Measurements from ENCODE around the gene ELP5. TPM values are rescaled to one million over a fixed set of nuclear protein-coding genes. Genes with fewer than 3 reads are reported as not detected.
A peak's percentile ranks its signal among the peaks of the same experiment; 100 is the strongest.
"Not testable (repeated sequence)": the region's sequence is repeated elsewhere in the genome, so short reads cannot be mapped to it uniquely, and the experiment has no call there.

The ELP5 gene
- total RNA-seq, 1 experiment from 2014 or later, result 25.5 TPM

DNA sequence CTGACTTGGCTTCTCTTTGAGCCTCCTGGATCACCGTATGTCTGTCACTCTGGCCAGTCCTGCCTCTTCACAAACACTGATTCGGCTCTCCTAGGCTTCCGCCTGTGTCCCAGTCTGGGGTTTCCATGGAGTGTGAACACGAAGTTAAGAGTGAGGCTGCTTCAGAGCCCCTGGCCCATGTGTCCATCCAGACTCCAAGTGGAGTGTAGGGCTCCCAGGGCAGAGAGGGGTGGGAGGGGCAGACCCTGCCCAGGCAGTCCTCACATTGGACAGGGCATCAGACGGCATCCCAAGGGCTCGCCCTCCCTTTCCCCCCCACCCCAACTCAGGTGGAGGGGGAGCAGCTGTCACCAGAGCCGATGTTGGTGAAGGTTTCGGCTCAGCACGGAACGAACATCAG, 8.2 kb upstream of the ELP5 start:
- in situ Hi-C loops (cut with HindIII; ENCODE audit: low pct_unique_long_range_greater_than_20kb, low sequenced_read_pairs), result not testable (repeated sequence)

DNA sequence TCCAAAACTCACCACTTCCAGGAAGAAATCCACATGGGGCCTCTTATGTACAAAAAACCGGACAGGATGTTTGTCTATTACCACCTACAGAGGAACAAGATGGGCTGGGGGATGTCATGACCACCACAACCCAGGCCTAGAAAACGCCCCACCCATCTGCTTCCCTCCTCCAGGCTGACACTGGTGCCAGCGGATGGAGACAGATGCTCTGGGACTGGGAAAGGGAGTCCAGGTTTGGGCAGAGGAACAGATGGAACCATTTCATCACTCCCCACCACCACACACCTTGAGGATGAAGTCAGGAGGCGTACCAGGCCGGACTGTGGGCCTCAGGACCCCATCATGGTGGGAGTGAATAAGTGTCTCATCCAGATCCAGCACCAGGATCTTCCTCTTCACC, 5.2 kb upstream of the ELP5 start:
- no peak for DNase-seq (ENCODE audit: low read depth)
- in situ Hi-C loops (cut with HindIII; ENCODE audit: low pct_unique_long_range_greater_than_20kb, low sequenced_read_pairs), result no loop called here

More for the DNA sequence above, 8.2 kb upstream of the ELP5 start:
- not testable (repeated sequence) for DNase-seq (ENCODE audit: low read depth)

- DNase-seq (ENCODE audit: low read depth), result no peak
- in situ Hi-C loops (cut with HindIII; ENCODE audit: low pct_unique_long_range_greater_than_20kb, low sequenced_read_pairs), result no loop called here
These were observed 3.2 kb upstream of the ELP5 start for GRCh38 chr17:7248796-7249195.

DNA sequence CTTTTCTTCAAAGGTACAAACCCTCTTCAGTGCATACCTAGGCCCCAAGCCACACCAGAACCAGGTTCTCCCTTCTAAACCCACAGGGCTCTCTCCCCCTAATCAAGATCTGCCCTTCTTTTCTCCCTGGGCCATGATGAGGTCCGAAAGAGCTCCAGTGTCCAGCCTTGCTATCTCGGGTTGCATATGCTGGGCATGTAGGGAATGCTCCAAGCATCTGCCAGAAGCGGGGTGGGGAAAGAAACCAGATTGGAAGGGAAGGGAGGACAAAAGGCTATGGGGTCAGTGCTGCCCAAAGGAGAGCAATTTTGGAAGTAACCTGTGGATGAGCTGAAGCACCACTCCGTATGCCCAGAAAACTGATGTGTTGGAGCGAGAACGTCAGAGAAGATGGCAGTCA, 2.8 kb upstream of the ELP5 start:
- in situ Hi-C loops (cut with HindIII; ENCODE audit: low pct_unique_long_range_greater_than_20kb, low sequenced_read_pairs), result no loop called here
- no peak for DNase-seq (ENCODE audit: low read depth)

DNA sequence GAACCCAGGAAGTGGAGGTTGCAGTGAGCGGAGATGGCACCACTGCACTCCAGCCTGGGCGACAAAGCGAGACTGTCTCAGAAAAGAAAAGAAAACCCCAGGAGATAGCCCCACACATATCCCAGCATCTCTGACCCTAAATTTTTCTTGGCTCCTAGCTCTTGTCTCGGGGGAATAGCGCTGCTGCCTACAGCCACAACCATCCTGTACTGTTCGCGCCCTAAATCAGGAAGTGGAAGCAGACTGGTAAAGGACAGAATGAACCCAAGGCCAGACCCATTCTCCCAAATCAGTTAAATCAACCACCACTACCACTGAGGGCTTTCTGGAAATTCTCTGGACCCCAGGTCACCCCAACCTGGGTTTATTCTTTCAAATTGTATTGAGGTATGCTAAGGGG, 2.2 kb upstream of the ELP5 start:
- in situ Hi-C loops (cut with HindIII; ENCODE audit: low pct_unique_long_range_greater_than_20kb, low sequenced_read_pairs), result no loop called here
- no peak for DNase-seq (ENCODE audit: low read depth)

DNA sequence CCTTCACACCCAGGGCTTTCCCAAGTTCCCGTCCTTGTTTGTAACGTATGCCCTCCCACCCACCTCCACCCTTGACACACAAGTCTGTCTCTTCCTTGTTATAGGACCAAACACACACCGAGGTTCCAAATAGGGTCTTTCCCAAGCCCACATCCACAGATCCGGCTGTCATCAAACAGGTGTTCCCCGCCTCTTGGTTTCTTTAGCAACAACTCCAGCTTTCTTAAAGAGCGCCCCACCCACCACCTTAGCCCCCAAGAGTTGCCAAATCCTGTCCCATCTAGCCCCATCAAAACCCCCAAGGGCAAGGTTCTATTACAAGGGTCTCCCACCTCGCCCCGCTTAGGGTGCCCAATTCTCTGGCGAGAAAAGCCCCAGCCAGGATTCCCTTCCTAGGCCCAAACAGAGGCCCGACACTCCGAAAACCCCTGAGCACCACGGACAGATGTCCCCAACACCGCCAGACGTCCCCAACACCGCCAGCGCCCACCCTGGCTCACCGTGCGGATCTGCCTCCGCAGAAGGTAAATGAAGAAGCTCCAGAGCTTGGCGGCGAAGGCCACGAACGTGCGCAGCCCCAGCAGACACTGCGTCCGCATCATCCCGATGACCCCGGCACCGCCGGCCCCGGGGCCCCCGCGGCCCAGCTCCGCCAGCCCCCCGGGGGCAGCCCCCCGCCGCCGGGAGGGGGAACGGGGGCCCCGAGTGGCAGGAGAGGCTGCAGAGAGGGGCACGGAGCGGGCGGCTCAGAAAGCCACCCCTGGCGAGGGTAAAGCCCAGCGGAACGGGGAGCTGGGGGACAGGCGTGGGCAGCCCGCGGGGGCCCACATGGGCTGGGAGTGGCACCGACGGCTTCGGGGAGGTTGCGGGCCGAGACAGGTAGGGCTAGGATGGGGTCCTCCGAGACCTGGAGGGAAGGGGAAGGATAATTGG, 1.1 kb upstream of the ELP5 start:
- no peak for DNase-seq (ENCODE audit: low read depth)
- in situ Hi-C loops (cut with HindIII; ENCODE audit: low pct_unique_long_range_greater_than_20kb, low sequenced_read_pairs), result no loop called here

DNA sequence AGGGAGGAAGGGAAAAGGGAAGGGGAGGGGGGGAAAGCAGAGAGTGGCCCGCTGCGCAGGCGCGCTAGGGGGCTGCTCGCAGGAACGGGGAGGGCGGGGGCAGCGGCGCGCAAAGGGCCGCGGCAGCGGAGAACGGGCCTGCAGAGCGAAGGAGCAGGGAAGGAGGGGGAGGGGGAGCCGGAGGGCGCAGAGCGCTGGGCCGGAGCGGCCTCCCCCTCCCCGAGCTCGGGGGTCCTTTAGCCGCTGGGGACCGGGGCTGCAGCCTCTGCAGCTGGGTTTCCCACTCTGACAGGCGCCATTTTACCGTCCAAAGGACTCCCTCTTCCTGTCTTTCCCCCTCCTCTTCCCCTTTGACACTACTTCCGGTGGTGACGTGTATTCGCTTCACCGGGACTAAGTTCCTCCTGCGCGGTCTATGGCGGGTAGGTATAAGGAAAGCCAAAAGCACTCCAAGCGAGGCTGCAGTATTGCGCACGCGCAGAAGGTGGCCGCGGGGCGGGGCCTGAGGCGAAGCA, 297 bp upstream of the ELP5 start, which contains the start of gene CTDNEP1:
Gene CTDNEP1 (minus strand): TSS at position 74 of the 515 bp plus-strand sequence. CDS start 438 bp downstream, outside the sequence.
- in situ Hi-C loops (cut with HindIII; ENCODE audit: low pct_unique_long_range_greater_than_20kb, low sequenced_read_pairs), result no loop called here

GRCh38 chr17:7253082-7253481, 1.1 kb downstream of the ELP5 start:
- no peak for DNase-seq (ENCODE audit: low read depth)
- in situ Hi-C loops (cut with HindIII; ENCODE audit: low pct_unique_long_range_greater_than_20kb, low sequenced_read_pairs), result no loop called here

More for the DNA sequence above, 297 bp upstream of the ELP5 start, which contains the start of gene CTDNEP1:
- peak; percentile 98 for DNase-seq (ENCODE audit: low read depth)

DNA sequence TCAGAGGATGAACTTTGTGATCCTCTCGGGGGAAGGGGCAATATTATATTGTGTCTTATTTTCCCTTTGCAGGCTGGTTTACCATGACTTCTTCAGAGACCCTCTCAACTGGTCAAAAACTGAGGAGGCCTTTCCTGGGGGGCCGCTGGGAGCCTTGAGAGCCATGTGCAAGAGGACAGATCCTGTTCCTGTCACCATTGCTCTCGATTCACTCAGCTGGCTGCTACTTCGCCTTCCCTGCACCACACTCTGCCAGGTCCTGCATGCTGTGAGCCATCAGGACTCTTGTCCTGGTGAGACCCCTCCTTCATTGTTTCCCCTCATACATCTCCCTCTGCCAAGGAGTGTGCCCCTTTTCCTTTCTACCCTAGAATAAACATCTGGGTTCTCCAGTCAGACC, 2.5 kb downstream of the ELP5 start:
- no peak for DNase-seq (ENCODE audit: low read depth)
- in situ Hi-C loops (cut with HindIII; ENCODE audit: low pct_unique_long_range_greater_than_20kb, low sequenced_read_pairs), result no loop called here

- in situ Hi-C loops (cut with HindIII; ENCODE audit: low pct_unique_long_range_greater_than_20kb, low sequenced_read_pairs), result no loop called here
- no peak for DNase-seq (ENCODE audit: low read depth)
These were observed 4.9 kb downstream of the ELP5 start for GRCh38 chr17:7256766-7257456.

DNA sequence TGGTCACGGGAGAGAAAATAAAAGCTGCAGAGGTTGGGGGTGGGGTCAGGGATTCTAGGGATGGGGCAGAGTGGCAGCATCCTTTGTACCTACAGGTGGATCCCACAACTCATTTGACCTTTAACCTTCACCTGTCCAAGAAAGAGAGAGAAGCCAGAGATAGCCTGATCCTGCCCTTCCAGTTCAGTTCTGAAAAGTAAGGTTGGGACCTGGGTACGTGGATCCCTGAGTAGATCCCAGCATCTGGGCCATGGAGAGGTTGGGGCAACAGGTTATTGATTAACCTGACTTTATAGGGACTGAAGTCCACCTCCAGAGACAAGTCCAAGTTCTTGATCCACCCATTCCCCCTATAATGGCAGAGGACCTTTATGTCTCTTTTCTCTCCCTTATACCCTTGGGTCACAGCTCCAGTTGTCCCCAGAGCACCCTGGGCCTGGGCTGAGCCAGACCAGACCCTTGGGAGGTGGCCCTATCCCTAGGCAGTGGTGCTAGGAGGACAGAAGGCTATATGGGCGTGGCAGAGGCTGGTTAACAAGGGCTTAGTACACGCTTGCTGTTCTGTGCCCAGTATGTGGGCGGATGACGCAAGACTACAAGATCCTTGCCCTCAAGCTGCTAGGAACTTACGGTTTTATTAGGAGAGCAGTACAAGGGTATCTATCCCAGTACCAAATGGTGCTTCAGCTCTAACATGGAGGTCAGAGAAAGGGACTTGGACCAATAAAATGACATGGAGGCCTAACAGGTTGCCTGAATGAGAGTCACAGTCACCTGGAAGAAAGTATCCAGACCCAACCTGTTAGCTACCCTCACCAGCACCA, 6.9 kb downstream of the ELP5 start:
- DNase-seq (ENCODE audit: low read depth), result no peak
- in situ Hi-C loops (cut with HindIII; ENCODE audit: low pct_unique_long_range_greater_than_20kb, low sequenced_read_pairs), result no loop called here

DNA sequence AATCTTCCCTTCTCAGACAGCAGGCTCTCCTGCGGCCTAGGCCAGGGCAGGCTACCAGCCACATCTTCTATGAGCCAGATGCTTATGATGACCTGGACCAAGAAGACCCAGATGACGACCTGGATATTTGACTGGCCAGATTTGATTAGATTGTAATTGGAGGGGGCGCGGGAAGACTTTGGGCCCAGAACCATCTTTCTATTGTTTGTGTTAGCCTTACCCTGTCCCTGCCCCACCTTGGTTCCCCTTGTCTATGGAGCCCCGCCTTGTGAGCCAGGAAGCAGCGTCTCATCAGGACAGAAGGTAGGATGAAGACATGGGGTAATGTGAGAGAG, 7.5 kb downstream of the ELP5 start:
- no peak for DNase-seq (ENCODE audit: low read depth)
- in situ Hi-C loops (cut with HindIII; ENCODE audit: low pct_unique_long_range_greater_than_20kb, low sequenced_read_pairs), result no loop called here

GRCh38 chr17:7260151-7260550, 8.1 kb downstream of the ELP5 start:
- in situ Hi-C loops (cut with HindIII; ENCODE audit: low pct_unique_long_range_greater_than_20kb, low sequenced_read_pairs), result no loop called here
- no peak for DNase-seq (ENCODE audit: low read depth)

- in situ Hi-C loops (cut with HindIII; ENCODE audit: low pct_unique_long_range_greater_than_20kb, low sequenced_read_pairs), result no loop called here
These were observed 8.8 kb downstream of the ELP5 start for GRCh38 chr17:7260651-7261378.

GRCh38 chr17:7261379-7262191, 9.6 kb downstream of the ELP5 start:
- in situ Hi-C loops (cut with HindIII; ENCODE audit: low pct_unique_long_range_greater_than_20kb, low sequenced_read_pairs), result no loop called here
- no peak for DNase-seq (ENCODE audit: low read depth)

More at GRCh38 chr17:7260651-7261378, 8.8 kb downstream of the ELP5 start:
- no peak for DNase-seq (ENCODE audit: low read depth)

DNA sequence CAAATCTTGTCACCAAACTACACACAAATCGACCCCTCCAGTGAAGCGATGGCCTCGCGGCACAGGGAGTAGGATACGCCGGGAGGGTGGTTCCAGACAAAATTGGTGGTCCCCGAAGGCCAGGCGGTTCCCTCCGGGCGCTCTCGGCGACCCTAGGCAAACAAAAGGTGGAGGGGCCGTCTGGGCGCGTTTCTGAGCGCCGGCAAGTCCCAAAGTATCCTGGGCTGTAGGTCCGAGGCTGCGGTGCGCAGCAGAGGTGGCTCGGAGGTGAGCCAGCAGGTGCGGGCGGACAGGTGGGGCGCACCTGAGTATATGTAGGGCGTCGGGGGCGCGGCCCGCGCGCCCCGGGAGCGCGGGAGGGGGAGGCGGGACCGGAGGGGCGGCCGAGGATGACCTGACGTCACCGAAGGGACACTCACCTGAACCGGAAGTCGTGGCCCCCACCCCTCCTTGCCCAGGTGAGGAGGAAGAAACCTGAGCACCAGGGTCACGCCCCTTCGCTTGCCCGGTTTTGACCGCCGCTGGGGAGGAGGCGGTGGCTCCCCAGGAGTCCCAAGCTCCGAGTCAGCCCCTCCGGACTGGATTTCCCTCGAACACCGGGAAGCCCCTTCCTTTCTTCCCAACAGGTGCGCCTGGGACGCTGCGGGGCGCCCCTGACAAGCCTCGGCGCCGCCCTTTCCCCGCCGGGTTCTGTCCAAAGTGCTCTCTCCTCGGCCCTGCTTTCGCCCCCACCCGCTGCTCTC, 10.3 kb downstream of the ELP5 start, which contains the start of gene CLDN7:
Gene CLDN7 (minus strand): TSS at position 287 of the 743 bp plus-strand sequence. CDS start 435 bp downstream, outside the sequence.
- no peak for DNase-seq (ENCODE audit: low read depth)
- in situ Hi-C loops (cut with HindIII; ENCODE audit: low pct_unique_long_range_greater_than_20kb, low sequenced_read_pairs), result no loop called here
